Stimulated activated CD4-positive, alpha-beta T cell treated with anti-CD3 and anti-CD28 coated beads, Interleukin-2, amount 100 ng/mL, for 24 hours (primary cell): ENCODE measurements around the gene STK40.

Experiments
- DNase-seq, 2 donors: peaks; one replicate each; pipeline ENCODE4 v3.0.0-alpha.2; 2020

The STK40 gene, protein sequence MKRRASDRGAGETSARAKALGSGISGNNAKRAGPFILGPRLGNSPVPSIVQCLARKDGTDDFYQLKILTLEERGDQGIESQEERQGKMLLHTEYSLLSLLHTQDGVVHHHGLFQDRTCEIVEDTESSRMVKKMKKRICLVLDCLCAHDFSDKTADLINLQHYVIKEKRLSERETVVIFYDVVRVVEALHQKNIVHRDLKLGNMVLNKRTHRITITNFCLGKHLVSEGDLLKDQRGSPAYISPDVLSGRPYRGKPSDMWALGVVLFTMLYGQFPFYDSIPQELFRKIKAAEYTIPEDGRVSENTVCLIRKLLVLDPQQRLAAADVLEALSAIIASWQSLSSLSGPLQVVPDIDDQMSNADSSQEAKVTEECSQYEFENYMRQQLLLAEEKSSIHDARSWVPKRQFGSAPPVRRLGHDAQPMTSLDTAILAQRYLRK

DNA sequence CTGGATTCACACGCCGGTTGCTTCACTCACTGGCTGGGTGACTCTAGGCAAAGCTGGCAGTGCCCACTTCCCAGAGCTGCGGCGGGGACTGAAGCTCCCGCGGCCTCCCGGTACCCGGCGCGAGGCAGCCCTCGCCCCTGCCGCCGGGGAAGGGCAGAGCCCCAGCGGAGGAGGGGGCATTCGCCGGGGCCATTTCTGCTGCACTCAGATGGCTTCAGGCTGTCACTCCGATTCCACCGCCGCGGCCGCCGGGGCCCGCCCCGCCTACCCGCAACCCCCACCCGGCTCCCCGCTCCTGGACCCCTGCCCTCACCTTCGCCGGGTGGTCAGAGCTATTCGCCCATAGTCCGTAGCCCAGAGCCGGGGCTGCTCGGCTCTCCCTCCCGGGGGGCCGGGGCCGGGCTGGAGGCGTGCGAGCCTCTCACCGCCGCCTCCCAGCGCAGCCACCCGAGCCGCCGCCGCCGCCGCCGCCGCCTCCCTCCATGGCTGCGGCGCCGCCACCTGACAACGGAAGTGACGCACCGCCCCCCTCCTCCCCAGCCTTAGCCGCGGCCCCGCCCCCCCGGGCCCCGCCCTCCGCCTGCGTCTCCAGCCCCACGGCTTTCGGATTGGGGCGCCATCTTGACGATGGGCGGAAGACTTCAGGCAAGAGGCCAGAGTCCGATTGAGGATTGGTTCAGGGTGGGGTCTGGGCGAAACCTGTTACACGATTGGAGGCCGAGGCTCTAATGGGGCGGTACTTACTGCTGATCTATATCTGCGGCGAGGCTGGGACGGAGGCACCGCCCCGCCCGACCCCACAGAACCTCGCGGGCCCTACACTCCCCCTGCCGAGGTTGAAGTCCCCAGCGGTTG, at the start of gene STK40:
Gene STK40, minus strand, starts transcription at position 515 of the 855 bp plus-strand sequence. CDS start 24,592 bp downstream, outside the sequence.
- peak; percentile 98 for DNase-seq

DNA sequence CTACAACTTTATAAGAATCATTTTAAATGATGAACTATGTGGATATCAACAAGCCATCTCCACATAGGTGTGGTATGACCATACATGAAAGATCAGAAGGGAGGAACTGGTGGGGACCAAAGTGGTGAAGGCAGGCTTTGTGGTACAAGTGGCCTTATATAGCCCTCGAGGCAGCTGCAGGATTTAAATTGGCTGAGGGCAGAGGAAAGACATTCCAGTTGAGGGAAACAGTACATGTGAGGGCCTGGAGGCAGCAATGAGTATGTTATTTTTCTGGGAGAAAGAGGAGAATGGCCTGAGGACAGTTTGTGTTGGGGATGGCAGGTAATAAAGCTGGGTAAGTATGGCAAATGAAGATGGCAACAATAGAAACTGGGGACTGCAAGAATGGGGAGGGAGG, 47.4 kb upstream of the STK40 start:
- DNase-seq, result no peak

DNA sequence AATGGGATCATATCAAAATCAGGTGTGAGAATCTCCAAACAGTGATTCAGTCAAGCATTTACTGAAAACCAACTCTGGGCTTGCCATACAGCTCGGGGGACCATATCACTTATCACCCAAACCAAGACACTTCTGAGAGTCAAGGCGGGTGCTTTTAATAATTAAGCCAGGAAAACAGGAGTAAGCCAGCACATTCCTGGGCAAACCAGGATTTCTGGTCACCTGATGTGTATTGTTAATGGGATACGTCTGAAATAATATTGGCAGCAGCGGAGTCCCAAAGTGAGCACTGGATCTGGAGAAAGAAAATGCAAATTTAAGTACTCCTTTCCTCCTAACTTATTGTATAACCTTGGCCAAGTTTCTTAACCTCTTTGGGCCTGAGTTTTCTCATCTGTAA, 46.9 kb upstream of the STK40 start:
- DNase-seq, result no peak

DNA sequence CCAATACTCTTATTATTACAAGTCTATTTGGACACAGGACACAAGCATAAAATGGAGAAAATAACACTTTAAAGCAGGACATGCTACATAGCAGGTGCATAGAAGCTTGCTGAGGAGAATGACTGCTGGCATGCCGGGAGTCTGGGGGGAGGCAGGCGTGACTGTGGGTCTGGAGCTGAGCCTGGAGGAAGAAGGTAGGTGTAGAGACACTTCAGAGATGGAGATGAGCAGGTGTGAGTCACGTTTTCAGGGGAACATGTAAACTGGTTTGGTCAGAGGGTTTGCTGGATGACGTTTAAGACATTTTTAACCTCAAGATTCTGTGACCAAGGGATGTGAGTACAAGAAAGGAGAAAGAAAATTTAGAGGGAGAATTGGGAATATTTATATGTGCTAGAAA, 40.1 kb upstream of the STK40 start:
- DNase-seq, result no peak

DNA sequence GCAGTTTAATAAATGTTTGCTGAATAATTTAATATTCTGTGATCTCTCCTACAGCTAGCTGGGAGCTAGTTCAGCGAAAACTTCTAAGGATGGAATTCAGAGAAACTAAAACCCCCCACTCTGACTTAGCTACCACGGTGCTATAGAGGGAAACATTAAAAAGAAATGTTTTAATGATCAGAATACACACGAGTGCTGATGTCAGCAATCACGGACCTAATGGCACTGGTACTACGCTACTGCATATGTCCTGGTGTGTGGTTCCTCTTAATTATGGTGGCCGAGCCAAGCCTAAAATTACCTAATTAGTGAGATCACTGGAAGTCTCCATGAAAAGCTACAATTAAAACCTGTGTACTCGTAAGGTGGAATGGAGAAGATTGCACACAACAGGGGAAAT, 35.9 kb upstream of the STK40 start:
- DNase-seq, result no peak

DNA sequence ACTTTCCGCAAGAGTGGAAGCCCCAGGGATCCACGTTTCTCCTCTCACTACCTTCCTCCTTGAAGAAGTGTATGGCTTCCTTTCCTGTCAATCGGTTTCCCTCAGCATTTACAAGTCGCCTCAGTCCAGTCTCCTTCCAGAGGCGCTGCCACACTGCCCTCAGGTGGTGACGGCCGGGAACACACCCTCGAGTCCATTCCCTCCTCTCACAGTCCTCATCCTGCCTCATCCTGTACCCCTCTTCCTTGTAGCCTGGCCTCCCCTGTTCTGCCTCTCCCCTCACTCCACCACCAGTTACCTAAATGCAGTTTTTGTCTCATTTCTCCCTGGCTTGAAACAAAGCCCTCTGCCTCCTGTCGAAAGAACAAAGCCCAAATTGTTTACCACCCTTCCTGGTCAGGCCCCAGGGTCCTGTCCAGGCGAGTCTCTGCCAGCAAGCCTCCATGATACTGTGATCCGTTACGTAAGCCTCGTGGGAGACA, 35.2 kb upstream of the STK40 start:
- DNase-seq, result peak; percentile 95 to 97

DNA sequence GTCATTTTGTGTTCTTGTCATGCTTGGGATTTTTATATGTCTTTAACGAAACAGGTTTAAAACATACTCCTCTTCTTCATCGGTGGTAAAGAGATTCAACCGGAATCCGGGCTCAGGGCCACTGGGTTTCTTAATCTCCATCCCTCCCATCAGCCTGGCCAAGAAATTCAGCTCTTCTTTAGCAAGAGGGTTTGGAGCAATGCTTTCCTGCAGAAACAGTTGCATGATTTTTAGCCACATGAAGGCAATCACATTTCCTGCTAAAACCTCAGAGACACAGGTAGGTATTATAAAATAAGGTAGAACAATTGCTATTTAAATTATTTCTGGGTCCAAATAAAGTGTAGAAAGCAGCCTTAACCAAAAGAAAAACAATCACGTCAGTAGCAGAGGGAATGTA, 34.7 kb upstream of the STK40 start:
- no peak for DNase-seq

DNA sequence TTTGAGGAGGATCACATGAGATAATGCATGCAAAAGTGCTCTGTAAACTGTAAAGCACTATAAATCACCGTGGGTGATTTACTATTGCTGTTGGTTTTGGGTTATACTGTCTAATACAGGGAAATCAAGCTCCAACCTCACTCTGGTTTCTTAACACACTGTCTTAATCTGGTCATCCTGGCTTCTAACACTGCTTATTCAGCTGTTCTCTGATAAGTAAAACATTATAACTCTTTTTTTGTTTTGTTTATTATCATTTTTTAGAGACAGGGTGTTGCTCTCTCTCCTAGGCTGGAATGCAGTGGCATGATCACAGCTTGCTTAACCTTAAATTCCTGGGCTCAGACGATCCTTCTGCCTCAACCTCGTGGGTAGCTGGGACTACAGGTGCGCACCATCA, 33.8 kb upstream of the STK40 start:
- no peak for DNase-seq

DNA sequence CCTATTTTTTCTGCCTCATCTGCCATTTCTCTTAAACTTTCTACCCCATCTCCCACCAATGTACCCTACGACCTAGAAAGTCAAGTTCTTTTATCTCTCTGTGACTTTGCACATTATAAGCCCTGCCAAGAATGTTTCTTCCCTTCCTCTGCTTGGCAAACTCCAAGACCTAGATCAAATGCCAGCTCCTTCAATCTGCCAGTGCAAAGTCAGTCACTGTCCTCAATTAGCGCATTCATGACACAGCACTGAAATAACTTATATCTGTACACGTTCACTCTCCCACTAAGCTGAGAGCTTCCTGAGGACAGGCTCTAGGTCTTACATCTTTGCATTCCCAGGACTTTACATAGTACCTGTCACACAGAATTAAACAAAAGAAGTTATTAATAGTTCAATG, 33.4 kb upstream of the STK40 start:
- DNase-seq, result no peak

DNA sequence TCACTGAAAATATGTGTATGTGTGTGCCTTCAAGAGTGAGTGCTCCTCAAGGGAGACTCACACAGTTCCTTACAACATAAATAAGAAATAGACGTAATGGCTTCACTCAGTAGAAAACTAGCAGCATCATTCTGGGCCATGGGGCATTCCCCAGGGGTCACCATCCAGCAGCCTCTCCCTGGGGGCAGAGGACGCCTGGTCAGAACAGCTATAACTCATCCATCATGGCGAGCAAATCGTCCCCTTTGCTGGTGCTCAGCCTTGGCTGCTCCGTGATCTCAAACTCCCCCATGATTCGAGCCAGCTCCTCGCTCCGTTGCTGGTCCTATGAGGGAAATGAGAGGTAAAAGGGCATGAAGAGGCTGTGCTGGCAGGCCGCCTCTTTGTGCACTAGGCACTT, 32.2 kb upstream of the STK40 start:
- DNase-seq, result no peak

DNA sequence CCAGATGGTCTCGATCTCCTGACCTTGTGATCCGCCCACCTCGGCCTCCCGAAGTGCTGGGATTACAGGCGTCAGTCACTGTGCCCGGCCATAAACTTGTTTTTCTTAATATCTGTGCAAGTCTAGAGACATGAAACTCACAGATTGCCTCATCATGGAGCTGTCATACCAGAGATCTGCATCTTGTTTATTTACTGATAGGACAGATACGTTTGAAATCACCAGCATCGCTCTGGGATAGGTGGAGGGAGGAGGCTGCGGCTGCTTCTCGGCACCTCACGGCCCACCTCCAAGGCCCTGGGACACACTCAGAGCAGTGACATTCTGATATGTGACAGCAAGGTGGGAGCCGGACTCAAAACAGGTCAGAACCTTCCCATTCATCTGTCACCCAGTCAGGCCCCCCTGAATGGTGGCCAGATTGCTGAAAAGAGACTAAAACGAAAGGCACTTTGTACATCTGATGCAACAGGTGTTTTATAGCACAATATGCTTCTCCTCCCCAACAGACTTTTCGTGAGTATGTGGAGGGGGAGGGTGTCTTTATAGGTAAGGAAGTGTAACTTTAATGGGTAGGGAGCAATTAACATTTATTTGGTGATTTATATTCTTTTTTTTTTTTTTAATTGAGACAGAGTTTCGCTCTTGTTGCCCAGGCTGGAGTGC, 30.1 kb upstream of the STK40 start:
- DNase-seq, result no peak

DNA sequence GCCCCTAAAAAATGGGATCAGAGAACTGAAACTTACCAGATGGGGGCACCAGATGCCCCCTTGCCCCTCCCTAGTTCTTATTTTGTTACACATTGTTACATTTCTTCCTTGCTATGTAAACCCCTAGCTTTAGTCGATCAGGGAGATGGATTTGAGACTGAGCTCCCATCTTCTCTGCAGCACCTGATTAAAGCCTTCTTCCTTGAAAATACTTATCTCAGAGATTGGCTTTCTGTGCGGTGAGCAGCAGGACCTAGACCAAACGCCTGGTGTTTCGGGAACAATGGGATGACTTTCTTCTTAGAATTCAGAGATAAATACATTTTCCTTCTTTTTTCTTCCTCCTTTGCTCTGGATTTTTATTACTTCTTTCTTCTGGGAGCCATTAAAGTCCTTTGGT, 28.7 kb upstream of the STK40 start:
- DNase-seq, result no peak

DNA sequence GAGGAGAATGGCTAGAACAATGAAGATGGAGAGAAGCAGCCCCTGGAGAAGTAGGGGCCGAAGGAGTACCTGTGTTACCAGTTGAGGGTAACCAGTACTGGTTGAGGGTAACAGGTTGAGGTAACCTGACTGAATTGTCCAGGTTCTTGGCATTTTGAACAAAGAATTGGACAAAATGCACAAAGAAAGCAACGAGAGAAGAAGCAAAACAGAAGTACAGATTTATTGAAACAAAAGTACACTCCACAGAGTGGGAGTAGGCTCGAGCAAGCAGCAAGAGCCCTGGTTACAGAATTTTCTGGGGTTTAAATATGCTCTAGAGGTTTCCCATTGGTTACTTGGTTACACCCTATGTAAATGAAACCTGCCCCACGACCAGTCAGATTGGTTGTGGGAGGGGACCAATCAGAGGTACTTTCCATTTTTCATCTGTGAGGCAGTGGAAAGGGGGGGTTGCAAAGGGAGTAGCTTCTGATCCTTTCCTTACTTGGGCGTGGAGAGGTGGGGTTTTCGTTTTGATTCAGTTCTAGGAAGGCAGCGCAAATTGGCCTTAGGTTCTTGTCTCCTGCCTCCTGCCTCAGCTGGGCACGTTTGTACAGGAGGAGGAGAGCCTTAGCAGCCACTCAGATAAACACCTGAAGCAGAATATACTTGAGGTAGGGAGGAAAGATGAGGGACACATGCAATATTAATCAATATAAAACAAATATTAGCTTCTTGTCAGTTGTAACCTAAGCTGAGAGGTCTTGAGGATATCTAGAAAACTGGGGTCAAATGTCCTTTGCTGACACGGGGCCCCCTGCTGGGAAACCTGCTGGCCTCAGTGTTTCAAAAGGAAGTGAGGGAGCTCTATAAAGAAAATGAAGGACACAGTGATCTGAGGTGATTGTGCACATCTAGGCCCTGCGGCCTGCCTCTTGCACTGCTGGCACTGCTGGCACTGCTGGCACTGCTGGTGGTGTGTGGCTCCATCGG, 26.2 kb upstream of the STK40 start:
- peak; percentile 32 to 49 for DNase-seq

DNA sequence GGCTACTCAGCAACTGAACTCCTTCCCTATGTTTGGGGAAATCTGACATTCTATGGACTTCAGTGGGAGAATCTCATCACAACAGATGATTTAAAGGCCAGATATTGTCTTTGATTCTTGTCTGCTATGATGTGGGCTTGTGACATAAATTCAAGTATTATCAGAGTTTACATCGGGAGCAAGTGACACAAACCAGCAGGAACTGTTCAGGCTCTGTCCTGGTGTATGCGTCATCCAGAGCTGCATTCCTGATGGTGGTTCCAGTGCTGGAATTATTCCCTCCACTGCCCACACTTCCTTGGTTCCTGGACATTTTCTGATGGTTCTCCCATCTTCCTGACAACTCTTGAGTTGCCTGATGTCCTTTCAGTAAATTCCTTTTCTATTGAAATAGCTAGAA, 22.8 kb upstream of the STK40 start:
- no peak for DNase-seq

DNA sequence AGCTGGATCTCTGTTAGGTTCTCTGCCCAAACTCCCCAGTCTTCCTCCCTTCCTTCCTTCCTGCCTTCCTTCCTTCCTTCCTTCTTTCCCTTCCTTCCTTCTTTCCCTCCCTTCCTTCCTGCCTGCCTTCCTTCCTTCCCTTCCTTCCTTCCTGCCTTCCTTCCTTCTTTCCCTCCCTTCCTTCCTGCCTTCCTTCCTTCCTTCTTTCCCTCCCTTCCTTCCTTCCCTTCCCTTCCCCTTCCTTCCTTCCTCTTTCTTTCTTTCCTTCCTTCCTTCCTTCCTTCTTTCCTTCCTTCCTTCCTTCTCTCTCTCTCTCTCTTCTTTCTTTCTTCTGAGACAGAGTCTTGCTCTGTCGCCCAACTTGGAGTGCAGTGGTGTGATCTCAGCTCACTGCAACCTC, 20.7 kb upstream of the STK40 start:
- no peak for DNase-seq

DNA sequence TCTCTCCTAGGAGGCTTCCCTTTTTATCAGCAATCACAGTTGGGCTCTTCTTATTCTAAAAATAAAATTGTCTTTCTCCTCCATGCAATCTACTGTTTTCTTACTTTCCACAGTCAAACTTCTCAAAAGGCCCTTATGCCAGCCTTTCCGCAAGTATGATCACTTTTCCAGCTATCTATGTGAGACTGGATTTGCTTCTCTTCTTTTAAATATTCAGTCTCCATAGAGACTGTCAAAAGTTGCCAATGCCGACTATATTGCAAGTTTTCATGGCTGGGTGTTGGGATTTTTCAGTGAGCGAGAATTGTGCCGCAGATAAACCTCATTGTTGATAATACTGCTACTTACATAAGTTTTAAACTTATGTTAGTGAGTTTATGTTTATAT, 16.8 kb upstream of the STK40 start:
- DNase-seq, result no peak

DNA sequence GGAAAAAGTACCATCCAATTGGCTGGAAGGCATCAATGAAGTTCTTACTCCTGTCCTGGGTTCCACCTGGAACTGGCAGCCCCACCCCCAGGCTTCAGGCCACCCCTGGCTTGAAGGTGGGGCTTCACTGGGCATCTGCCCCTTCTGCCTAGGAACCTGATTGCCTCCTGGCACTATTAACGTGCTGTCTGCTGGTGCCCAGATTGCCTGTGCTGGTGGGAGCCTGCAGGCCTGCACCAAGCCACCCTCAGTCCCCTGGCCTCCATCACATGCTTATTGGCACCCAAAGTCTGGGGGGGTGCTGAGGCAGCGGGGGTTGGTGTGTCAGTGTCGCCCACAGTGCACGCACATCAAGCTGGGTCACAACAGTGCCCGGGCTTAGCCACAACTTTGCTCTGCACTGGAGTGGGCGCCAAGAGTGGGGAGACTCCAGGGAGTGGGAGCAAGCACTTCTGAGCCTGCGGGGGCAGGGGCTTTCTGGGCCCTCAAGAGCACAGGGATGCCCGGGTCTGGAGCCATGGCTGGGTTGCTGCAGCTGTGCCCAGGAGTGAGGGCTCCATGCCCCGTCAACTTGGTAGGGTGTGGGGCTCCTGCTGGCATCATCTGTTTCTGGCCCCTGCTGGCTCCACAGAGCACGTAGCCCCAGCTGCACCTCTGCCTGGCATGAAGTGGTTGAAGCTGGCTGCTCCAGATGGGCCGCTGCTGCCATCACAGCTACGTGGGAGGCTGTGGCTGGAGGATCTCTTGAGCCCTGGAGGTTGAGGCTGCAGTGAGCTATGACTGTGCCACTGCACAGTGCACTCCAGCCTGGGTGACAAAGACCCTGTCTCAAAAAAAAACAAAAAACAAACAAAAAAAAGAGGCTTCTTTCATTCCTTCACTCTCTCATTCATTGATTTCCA, 16.1 kb upstream of the STK40 start:
- DNase-seq, result no peak

DNA sequence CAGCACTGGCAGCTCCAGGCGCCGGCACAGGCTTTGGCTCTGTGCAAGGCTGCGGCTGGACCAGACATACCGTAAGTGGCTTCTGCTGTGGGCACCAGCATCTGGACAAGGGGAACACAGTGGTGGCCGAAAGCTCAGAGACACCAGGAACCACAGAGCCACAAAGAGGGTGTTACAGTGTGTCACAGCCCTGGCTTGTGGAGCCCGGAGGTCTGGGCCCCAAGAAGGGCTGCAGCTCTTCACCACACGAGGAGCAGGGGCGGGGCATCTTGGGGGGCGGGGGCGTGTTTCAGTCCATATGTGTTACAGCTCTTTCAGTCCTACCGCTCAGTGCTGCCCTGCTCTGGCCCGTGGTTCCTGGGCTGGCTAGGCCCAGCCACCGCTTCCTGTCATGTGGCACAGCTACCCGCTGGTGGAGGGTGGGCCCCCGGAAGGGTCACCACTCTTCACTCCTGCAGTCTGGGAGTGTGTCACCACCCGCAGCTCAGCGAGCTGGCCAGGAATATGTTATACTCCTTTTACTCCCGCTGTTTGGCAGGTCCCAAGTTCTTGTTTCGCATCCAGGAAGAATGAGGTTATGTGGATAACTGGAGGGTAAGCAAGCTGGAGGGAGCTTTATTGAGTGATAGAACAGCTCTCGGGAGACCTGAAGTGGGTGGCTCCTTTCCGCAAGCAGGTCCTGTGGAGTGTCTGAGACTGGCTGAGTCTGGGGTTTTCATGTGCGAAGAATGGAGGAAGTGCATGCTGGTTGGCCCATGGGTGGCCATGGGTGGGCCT, 15.3 kb upstream of the STK40 start:
- DNase-seq, result peak; percentile 55 to 66

DNA sequence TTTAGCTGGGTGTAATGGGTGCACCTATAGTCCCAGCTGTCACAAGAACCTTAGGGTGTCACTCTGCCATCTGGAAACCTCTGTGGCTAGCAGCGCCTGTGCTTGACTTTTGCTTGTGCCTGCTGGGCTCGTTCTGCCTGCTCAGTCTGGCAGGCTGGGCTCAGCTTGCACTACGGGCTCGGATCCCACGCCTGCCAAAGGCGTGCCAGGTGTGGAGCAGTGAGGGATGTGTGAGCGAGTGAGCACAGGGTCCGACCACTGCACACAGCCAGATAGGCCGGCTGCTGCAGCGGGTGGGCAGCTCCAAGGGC, 14.7 kb upstream of the STK40 start:
- DNase-seq, result no peak

DNA sequence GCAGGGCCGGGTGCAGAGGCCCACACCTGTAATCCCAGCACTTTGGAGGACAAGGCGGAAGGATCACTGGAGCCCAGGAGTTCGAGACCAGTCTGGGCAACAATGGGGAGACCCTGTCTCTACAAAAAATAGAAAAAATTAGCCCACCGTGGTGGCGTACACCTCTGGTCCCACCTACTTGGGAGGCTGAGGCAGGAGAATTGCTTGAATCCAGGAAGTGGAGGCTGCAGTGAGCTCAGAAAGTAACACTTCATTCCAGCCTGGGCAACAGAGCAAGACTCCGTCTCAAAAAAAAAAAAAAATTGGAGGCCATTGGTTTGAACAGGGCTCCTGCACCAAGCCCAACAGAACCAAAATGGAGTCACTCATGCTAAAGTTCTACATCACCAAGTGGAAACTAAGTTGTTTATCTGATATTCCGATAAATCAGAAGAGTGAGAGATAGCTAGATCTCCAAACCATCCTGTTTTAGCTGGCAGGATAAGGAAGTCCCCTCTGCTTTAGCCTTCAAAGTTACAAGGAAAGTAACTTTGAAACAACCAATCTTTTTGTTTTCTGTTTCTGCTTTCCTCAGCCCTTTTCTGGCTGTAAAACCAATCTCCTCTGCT, 12.8 kb upstream of the STK40 start:
- no peak for DNase-seq
